GM19351 (cell line): ENCODE measurements around the gene AMER3.

Experiments
- ATAC-seq: cut with Tn5 transposase; IDR thresholded peaks from one replicate; pipeline ENCODE4 v1.9.1; 2021; ENCODE audit warnings: mild to moderate bottlenecking, moderate library complexity; ENCODE audit not compliant: unreplicated experiment

Gene AMER3

GRCh38 chr2:130749078-130749477 lies 6.3 kb upstream of the AMER3 start:
- ATAC-seq = no peak

- no peak for ATAC-seq
Observed at GRCh38 chr2:130749641-130750040, 5.7 kb upstream of the AMER3 start.

- ATAC-seq = no peak
Observed at GRCh38 chr2:130754811-130755210, 529 bp upstream of the AMER3 start.

GRCh38 chr2:130756053-130756873 lies 923 bp downstream of the AMER3 start:
- peak; percentile 62 for ATAC-seq

- no peak for ATAC-seq
Observed at GRCh38 chr2:130756874-130757668, 1.7 kb downstream of the AMER3 start.

GRCh38 chr2:130759906-130760753 lies 4.8 kb downstream of the AMER3 start:
- ATAC-seq = no peak

GRCh38 chr2:130760754-130761751 lies 5.7 kb downstream of the AMER3 start:
- ATAC-seq = no peak

GRCh38 chr2:130762031-130762909 lies 6.9 kb downstream of the AMER3 start:
- ATAC-seq = no peak

GRCh38 chr2:130762910-130763385 lies 7.6 kb downstream of the AMER3 start:
- no peak for ATAC-seq

- no peak for ATAC-seq
Observed at GRCh38 chr2:130763405-130763804, 8.1 kb downstream of the AMER3 start.

GRCh38 chr2:130764035-130764820 lies 8.9 kb downstream of the AMER3 start:
- no peak for ATAC-seq

GRCh38 chr2:130764821-130765115 lies 9.4 kb downstream of the AMER3 start:
- ATAC-seq = no peak

GRCh38 chr2:130765464-130765863 lies 10.1 kb downstream of the AMER3 start:
- ATAC-seq = no peak

GRCh38 chr2:130766037-130766436 lies 10.7 kb downstream of the AMER3 start:
- ATAC-seq = no peak

GRCh38 chr2:130766711-130767407 lies 11.5 kb downstream of the AMER3 start:
- ATAC-seq = no peak

- no peak for ATAC-seq
Observed at GRCh38 chr2:130767408-130767775, 12.1 kb downstream of the AMER3 start.

- no peak for ATAC-seq
Observed at GRCh38 chr2:130768191-130768855, 13.0 kb downstream of the AMER3 start.
